ENCODE data around the gene C20orf173.

The C20orf173 gene

GRCh38 chr20:35529552-35529951, at the start of gene C20orf173:
Gene C20orf173 (minus strand): TSS chr20:35529652. CDS start chr20:35529373, 279 bp downstream.
- no peak within 1 kb of the TSS for H3K4me3 ChIP-seq (ENCODE audit: low read depth, low read length)
- TF ChIP-seq CTCF (IDR thresholded peaks at IDR 0.05; ENCODE audit: low read depth, low read length): no peak

GRCh38 chr20:35579196-35579595, 49.7 kb upstream of the C20orf173 start:
- TF ChIP-seq CTCF (IDR thresholded peaks at IDR 0.05; ENCODE audit: low read depth, low read length): no peak
- no peak overlapping the region for H3K4me3 ChIP-seq (ENCODE audit: low read depth, low read length)

GRCh38 chr20:35578469-35578868, 49.0 kb upstream of the C20orf173 start:
- H3K4me3 ChIP-seq (ENCODE audit: low read depth, low read length): no peak overlapping the region
- no peak for TF ChIP-seq CTCF (IDR thresholded peaks at IDR 0.05; ENCODE audit: low read depth, low read length)

- no peak overlapping the region for H3K4me3 ChIP-seq (ENCODE audit: low read depth, low read length)
- TF ChIP-seq CTCF (IDR thresholded peaks at IDR 0.05; ENCODE audit: low read depth, low read length): no peak
Observed at GRCh38 chr20:35576816-35577215, 47.4 kb upstream of the C20orf173 start.

GRCh38 chr20:35575958-35576357, 46.5 kb upstream of the C20orf173 start:
- no peak overlapping the region for H3K4me3 ChIP-seq (ENCODE audit: low read depth, low read length)
- TF ChIP-seq CTCF (IDR thresholded peaks at IDR 0.05; ENCODE audit: low read depth, low read length): no peak

- no peak for TF ChIP-seq CTCF (IDR thresholded peaks at IDR 0.05; ENCODE audit: low read depth, low read length)
Observed at GRCh38 chr20:35572838-35573237, 43.4 kb upstream of the C20orf173 start.

GRCh38 chr20:35571555-35571954, 42.1 kb upstream of the C20orf173 start:
- H3K4me3 ChIP-seq (ENCODE audit: low read depth, low read length): no peak overlapping the region
- TF ChIP-seq CTCF (IDR thresholded peaks at IDR 0.05; ENCODE audit: low read depth, low read length): no peak

More at GRCh38 chr20:35572838-35573237, 43.4 kb upstream of the C20orf173 start:
- H3K4me3 ChIP-seq (ENCODE audit: low read depth, low read length): no peak overlapping the region

All from WI38 (cell line).